Fibroblast of the conjunctiva (primary cell): ENCODE results near the gene ZNF365.

Source experiments
- DNase-seq: peaks from one replicate; pipeline ENCODE4 v3.0.0-alpha.2; 2010; ENCODE audit warnings: low read depth

The ZNF365 gene

GRCh38 chr10:62422068-62422590, 48.0 kb downstream of the ZNF365 start:
- peak; percentile 12 for DNase-seq

- no peak for DNase-seq
Measured at GRCh38 chr10:62424026-62424425, 49.9 kb downstream of the ZNF365 start.

- no peak for DNase-seq
Measured at GRCh38 chr10:62426086-62426485, 51.9 kb downstream of the ZNF365 start.

- no peak for DNase-seq
Measured at GRCh38 chr10:62426600-62426999, 52.4 kb downstream of the ZNF365 start.

GRCh38 chr10:62430881-62431280, 56.7 kb downstream of the ZNF365 start:
- no peak for DNase-seq

GRCh38 chr10:62433181-62433692, 59.1 kb downstream of the ZNF365 start:
- DNase-seq: peak; percentile 65

GRCh38 chr10:62433901-62434300, 59.7 kb downstream of the ZNF365 start:
- DNase-seq: no peak

GRCh38 chr10:62437696-62438095, 63.5 kb downstream of the ZNF365 start:
- DNase-seq: peak; percentile 56

- no peak for DNase-seq
Measured at GRCh38 chr10:62442006-62442405, 67.8 kb downstream of the ZNF365 start.

- no peak for DNase-seq
Measured at GRCh38 chr10:62442894-62443669, 68.9 kb downstream of the ZNF365 start.

- no peak for DNase-seq
Measured at GRCh38 chr10:62443866-62444265, 69.7 kb downstream of the ZNF365 start.

- DNase-seq: no peak
Measured at GRCh38 chr10:62446627-62447026, 72.5 kb downstream of the ZNF365 start.

- no peak for DNase-seq
Measured at GRCh38 chr10:62450912-62451610, 76.9 kb downstream of the ZNF365 start.

- DNase-seq: no peak
Measured at GRCh38 chr10:62451611-62451975, 77.4 kb downstream of the ZNF365 start.
